Measurements from ENCODE around the gene SPC24.
"Not testable (repeated sequence)": the region's sequence is repeated elsewhere in the genome, so short reads cannot be mapped to it uniquely, and the experiment has no call there.

SPC24 gene

GRCh38 chr19:11160440-11160768, 4.8 kb upstream of the SPC24 start:
- not testable (repeated sequence) for H3K27me3 ChIP-seq (ENCODE audit: control insufficient read depth, insufficient read depth, low read length); H3K27ac ChIP-seq (ENCODE audit: low read depth, low read length); H3K36me3 ChIP-seq (ENCODE audit: control insufficient read depth, insufficient read depth, low read length); H3K4me3 ChIP-seq (ENCODE audit: low read depth, low read length); H3K4me1 ChIP-seq (ENCODE audit: control insufficient read depth, insufficient read depth, low read length); H3K9ac ChIP-seq (ENCODE audit: low read depth, low read length); H3K9me3 ChIP-seq (ENCODE audit: control insufficient read depth, insufficient read depth, low read length)

GRCh38 chr19:11159598-11160439, 4.2 kb upstream of the SPC24 start:
- H3K9me3 ChIP-seq (ENCODE audit: control insufficient read depth, insufficient read depth, low read length), result no peaks in the 10 kb centered on the region
- H3K27ac ChIP-seq (ENCODE audit: low read depth, low read length), result no peak overlapping the region
- no peak overlapping the region for H3K4me3 ChIP-seq (ENCODE audit: low read depth, low read length)
- H3K4me1 ChIP-seq (ENCODE audit: control insufficient read depth, insufficient read depth, low read length), result no peaks in the 10 kb centered on the region; the same call in 1 of the 2 replicates
- H3K36me3 ChIP-seq (ENCODE audit: control insufficient read depth, insufficient read depth, low read length), result no peaks in the 10 kb centered on the region
- H3K27me3 ChIP-seq (ENCODE audit: control insufficient read depth, insufficient read depth, low read length), result no peaks in the 10 kb centered on the region
- no peak overlapping the region for H3K9ac ChIP-seq (ENCODE audit: low read depth, low read length)

- Histone ChIP-seq H3K27ac (ENCODE audit: low read depth, low read length) (no peak overlapping the region), H3K36me3 (ENCODE audit: control insufficient read depth, insufficient read depth, low read length) (peaks cover 7% of the 10 kb centered on the region), H3K9me3 (ENCODE audit: control insufficient read depth, insufficient read depth, low read length) (no peaks in the 10 kb centered on the region), H3K27me3 (ENCODE audit: control insufficient read depth, insufficient read depth, low read length) (no peaks in the 10 kb centered on the region), H3K4me1 (ENCODE audit: control insufficient read depth, insufficient read depth, low read length) (peaks cover 4% of the 10 kb centered on the region), H3K9ac (ENCODE audit: low read depth, low read length) (no peak overlapping the region), H3K4me3 (ENCODE audit: low read depth, low read length) (peak overlapping the region; percentile 87)
These were observed 917 bp downstream of the SPC24 start for GRCh38 chr19:11154683-11155047.

- H3K36me3 ChIP-seq (ENCODE audit: control insufficient read depth, insufficient read depth, low read length), result peaks cover 23% of the 10 kb centered on the region
- H3K27me3 ChIP-seq (ENCODE audit: control insufficient read depth, insufficient read depth, low read length), result no peaks in the 10 kb centered on the region
- no peaks in the 10 kb centered on the region for H3K9me3 ChIP-seq (ENCODE audit: control insufficient read depth, insufficient read depth, low read length)
- H3K4me3 ChIP-seq (ENCODE audit: low read depth, low read length), result no peak overlapping the region
- no peak overlapping the region for H3K9ac ChIP-seq (ENCODE audit: low read depth, low read length)
- H3K27ac ChIP-seq (ENCODE audit: low read depth, low read length), result no peak overlapping the region
- peaks cover 4% of the 10 kb centered on the region for H3K4me1 ChIP-seq (ENCODE audit: control insufficient read depth, insufficient read depth, low read length)
These were observed 3.1 kb downstream of the SPC24 start for GRCh38 chr19:11152318-11153062.

GRCh38 chr19:11151181-11151580, 4.4 kb downstream of the SPC24 start:
- H3K4me1 ChIP-seq (ENCODE audit: control insufficient read depth, insufficient read depth, low read length), result peaks cover 4% of the 10 kb centered on the region
- no peaks in the 10 kb centered on the region for H3K27me3 ChIP-seq (ENCODE audit: control insufficient read depth, insufficient read depth, low read length)
- no peaks in the 10 kb centered on the region for H3K9me3 ChIP-seq (ENCODE audit: control insufficient read depth, insufficient read depth, low read length)
- no peak overlapping the region for H3K9ac ChIP-seq (ENCODE audit: low read depth, low read length)
- no peak overlapping the region for H3K4me3 ChIP-seq (ENCODE audit: low read depth, low read length)
- no peak overlapping the region for H3K27ac ChIP-seq (ENCODE audit: low read depth, low read length)
- H3K36me3 ChIP-seq (ENCODE audit: control insufficient read depth, insufficient read depth, low read length), result peaks cover 31% of the 10 kb centered on the region

- no peak overlapping the region for H3K9ac ChIP-seq (ENCODE audit: low read depth, low read length)
- peaks cover 44% of the 10 kb centered on the region for H3K36me3 ChIP-seq (ENCODE audit: control insufficient read depth, insufficient read depth, low read length)
- no peaks in the 10 kb centered on the region for H3K9me3 ChIP-seq (ENCODE audit: control insufficient read depth, insufficient read depth, low read length)
- H3K4me3 ChIP-seq (ENCODE audit: low read depth, low read length), result no peak overlapping the region
- no peak overlapping the region for H3K27ac ChIP-seq (ENCODE audit: low read depth, low read length)
- peaks cover 6% of the 10 kb centered on the region; the same call in 1 of the 2 replicates for H3K4me1 ChIP-seq (ENCODE audit: control insufficient read depth, insufficient read depth, low read length)
- H3K27me3 ChIP-seq (ENCODE audit: control insufficient read depth, insufficient read depth, low read length), result no peaks in the 10 kb centered on the region
These were observed 7.6 kb downstream of the SPC24 start for GRCh38 chr19:11148001-11148400.

- no peaks in the 10 kb centered on the region for H3K27me3 ChIP-seq (ENCODE audit: control insufficient read depth, insufficient read depth, low read length)
- H3K4me3 ChIP-seq (ENCODE audit: low read depth, low read length), result no peak overlapping the region
- H3K9ac ChIP-seq (ENCODE audit: low read depth, low read length), result no peak overlapping the region
- peaks cover 37% of the 10 kb centered on the region for H3K36me3 ChIP-seq (ENCODE audit: control insufficient read depth, insufficient read depth, low read length)
- H3K9me3 ChIP-seq (ENCODE audit: control insufficient read depth, insufficient read depth, low read length), result no peaks in the 10 kb centered on the region
- no peak overlapping the region for H3K27ac ChIP-seq (ENCODE audit: low read depth, low read length)
- peaks cover 19% of the 10 kb centered on the region for H3K4me1 ChIP-seq (ENCODE audit: control insufficient read depth, insufficient read depth, low read length)
These were observed 10.1 kb downstream of the SPC24 start for GRCh38 chr19:11145536-11145924.

- Histone ChIP-seq H3K4me3 (ENCODE audit: low read depth, low read length) (no peak overlapping the region), H3K9ac (ENCODE audit: low read depth, low read length) (no peak overlapping the region), H3K27me3 (ENCODE audit: control insufficient read depth, insufficient read depth, low read length) (no peaks in the 10 kb centered on the region), H3K27ac (ENCODE audit: low read depth, low read length) (peak overlapping the region; percentile 98), H3K36me3 (ENCODE audit: control insufficient read depth, insufficient read depth, low read length) (peaks cover 22% of the 10 kb centered on the region), H3K9me3 (ENCODE audit: control insufficient read depth, insufficient read depth, low read length) (no peaks in the 10 kb centered on the region), H3K4me1 (ENCODE audit: control insufficient read depth, insufficient read depth, low read length) (peaks cover 19% of the 10 kb centered on the region)
These were observed 12.9 kb downstream of the SPC24 start for GRCh38 chr19:11142528-11143171.

- 0 out of 2 replicates have a peak overlapping the region, but pooled peaks have one; percentile 17 for H3K9ac ChIP-seq (ENCODE audit: low read depth, low read length)
- H3K27me3 ChIP-seq (ENCODE audit: control insufficient read depth, insufficient read depth, low read length), result no peaks in the 10 kb centered on the region
- H3K27ac ChIP-seq (ENCODE audit: low read depth, low read length), result peak overlapping the region; percentile 98
- H3K4me3 ChIP-seq (ENCODE audit: low read depth, low read length), result no peak overlapping the region
- peaks cover 16% of the 10 kb centered on the region for H3K36me3 ChIP-seq (ENCODE audit: control insufficient read depth, insufficient read depth, low read length)
- H3K9me3 ChIP-seq (ENCODE audit: control insufficient read depth, insufficient read depth, low read length), result no peaks in the 10 kb centered on the region
- H3K4me1 ChIP-seq (ENCODE audit: control insufficient read depth, insufficient read depth, low read length), result peaks cover 19% of the 10 kb centered on the region
These were observed 13.6 kb downstream of the SPC24 start for GRCh38 chr19:11141937-11142527.

- Histone ChIP-seq H3K36me3 (ENCODE audit: control insufficient read depth, insufficient read depth, low read length) (peaks cover 10% of the 10 kb centered on the region), H3K27me3 (ENCODE audit: control insufficient read depth, insufficient read depth, low read length) (no peaks in the 10 kb centered on the region), H3K4me1 (ENCODE audit: control insufficient read depth, insufficient read depth, low read length) (peaks cover 19% of the 10 kb centered on the region), H3K4me3 (ENCODE audit: low read depth, low read length) (no peak overlapping the region), H3K9me3 (ENCODE audit: control insufficient read depth, insufficient read depth, low read length) (no peaks in the 10 kb centered on the region), H3K9ac (ENCODE audit: low read depth, low read length) (no peak overlapping the region), H3K27ac (ENCODE audit: low read depth, low read length) (no peak overlapping the region)
These were observed 14.7 kb downstream of the SPC24 start for GRCh38 chr19:11140896-11141295.
